Activated T-cell treated with anti-CD3 and anti-CD28 coated beads for 48 hours (primary cell): Measurements from ENCODE around the gene ARHGEF16.

Experiments
- DNase-seq: peaks from one replicate; pipeline ENCODE4 v3.0.0-alpha.2; 2020; ENCODE audit warnings: low read depth

The ARHGEF16 gene

DNA sequence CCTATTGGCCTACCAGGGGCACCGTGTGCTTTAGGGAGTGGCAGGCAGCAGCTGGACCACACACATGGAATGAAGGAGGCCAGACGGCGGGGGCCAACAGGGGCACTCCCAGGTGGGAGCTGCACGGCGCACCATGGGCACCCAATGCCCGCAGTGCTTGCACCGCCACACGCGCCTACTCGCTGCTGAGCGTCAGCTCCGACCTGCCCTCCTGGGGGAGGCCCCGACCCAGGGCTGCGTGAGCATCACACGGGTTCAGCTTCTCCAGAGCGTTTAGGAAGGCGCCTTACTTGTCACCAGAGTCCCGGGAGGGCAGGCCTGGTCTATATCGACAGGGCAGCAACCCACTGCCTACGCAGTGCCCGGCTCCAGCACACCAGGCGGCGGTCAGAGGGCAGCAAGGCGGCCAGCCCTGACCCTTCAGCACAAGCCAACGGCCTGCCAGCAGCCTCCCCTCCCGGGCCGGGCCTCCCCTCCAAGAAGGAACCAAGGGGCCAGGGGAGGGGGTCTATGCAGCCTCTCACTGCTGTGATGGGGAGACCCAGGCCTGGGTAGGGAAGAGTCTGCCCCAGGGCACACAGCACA lies 64.9 kb downstream of the ARHGEF16 start:
- DNase-seq = no peak

DNA sequence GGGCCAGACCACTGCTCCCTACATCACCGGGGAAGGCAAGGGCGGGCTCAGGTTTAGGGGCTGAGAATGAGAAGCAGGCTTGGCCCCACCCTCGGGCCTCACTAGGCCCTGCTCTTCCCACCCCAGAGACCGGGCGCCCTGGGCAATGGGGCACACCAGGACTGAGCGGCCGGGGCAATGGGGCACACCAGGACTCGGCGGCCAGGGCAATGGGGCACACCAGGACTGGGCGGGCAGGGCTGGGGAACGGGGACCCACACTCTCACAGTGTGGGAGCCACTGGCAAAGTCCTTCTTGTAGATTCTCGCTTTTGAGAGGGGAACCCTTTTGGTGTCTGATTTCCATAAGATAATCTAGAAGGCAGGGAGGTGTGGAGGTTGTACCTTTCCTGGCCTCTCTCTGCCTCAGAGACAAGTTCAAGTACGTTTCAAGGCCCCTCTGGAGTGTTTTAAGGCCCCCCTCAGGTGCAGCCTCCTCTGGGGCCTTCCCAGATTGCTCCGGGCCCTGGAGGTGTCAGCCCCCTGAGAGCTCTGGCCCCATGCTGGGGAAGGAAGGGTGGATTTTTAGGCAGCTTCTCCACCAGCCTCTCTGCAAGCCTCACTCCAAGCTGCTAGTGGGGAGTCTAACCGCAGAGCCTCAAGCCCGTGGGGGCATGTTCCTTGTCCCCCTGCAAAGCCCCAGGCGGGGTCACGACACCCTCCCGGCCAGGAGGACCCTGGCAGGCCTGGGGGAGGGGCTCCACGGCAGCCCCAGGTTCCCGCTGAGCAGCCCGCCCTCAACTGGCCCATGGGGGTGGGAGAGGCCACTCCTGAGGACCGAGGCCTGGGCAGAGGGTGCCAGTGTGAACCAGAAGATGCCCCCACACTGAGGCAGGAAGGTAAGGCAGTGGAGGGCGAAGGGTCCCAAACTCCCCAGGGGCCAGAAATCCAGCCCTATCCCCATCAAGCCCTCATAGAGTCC lies 66.2 kb downstream of the ARHGEF16 start:
- DNase-seq = no peak

DNA sequence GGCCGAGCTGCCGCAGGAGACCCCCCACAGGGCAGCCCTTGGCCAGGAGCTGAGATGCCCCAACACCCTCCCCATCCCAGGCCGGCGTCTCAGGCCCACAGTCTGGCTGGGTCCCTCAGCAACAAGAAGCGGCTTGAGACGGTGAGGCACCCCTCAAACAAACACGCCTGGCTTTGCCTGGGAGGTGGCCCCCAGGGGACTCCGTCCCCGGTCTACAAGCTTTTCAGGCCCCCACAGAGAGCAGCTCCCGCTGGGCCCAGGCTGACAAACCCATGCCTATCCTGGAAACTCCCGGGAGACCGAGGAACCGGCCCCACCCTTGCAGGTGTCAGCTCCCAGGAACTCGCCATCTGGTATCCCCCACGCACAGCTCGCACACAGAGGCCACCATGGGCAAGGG lies 67.0 kb downstream of the ARHGEF16 start:
- DNase-seq = no peak

DNA sequence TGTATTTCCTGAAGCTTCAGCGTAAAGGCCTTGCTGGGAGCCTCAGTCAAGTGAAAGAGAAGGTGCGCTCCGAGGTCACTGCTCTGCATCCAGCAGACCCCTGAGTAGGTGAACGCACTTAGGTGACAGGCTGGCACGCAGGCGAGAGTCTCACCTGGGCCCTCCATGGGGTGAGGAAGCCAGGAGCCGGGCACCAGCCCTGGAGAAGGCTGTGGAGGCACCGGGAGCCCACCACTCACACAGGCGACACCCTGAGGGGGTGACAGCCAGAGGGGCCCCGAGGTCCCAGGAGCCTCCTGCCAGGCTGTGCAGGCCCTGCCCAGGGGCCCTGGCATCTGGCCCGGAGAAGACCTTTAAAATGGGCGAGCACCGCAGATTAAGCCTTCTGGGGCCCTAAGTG lies 67.6 kb downstream of the ARHGEF16 start:
- DNase-seq = no peak

DNA sequence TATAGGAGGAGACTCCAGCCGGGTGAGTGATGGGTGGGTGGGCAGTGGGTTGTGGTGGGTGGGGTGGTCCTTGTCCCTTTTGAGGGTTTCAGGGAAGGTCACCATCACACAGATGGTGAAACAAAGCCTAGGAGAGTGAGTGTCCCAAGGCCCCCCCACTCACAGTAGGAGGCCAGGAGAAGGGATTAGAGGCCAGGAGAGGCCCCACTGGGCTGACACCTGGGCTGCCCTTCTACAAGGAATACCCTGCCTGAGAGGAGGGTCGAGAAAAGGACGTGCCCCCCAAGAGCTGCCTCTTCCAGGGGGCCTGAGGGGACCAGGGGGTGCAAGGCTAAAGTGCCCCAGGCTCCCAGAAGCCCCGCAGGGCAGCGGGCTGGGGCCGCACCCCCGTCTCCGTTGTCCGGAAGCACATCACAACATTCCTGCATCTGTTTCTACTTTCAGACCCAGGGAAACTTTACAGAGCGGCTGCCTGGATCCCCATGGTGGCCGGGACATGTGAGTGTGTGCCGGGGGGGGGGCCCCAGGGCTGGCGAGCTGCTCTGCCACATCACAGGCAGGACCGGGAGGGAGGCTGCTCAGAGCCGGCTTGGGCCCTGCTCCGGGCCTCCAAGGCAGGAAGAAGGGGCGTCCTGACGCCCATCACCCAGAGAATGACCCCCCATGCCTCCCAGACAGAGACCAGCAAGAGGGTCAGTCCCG lies 68.2 kb downstream of the ARHGEF16 start:
- no peak for DNase-seq

DNA sequence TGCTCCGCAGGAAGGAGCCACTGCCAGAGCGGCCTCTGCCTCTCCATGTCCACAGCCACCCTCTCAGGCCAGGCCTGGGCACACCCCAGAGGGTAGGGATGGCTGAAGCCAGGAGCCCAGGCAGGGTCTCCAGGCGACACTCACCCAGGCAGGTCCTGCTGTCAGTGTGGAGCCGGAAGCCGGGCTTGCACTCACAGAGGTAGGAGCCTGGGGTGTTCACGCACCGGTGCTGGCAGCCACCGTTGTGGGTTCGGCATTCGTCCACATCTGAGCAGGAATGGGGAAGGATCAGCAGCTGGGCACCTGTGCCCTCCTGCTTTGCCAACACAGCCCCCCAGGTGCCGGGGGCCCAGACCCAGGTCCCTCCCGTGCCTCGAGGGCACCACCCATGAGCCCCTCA lies 69.5 kb downstream of the ARHGEF16 start:
- DNase-seq = no peak

DNA sequence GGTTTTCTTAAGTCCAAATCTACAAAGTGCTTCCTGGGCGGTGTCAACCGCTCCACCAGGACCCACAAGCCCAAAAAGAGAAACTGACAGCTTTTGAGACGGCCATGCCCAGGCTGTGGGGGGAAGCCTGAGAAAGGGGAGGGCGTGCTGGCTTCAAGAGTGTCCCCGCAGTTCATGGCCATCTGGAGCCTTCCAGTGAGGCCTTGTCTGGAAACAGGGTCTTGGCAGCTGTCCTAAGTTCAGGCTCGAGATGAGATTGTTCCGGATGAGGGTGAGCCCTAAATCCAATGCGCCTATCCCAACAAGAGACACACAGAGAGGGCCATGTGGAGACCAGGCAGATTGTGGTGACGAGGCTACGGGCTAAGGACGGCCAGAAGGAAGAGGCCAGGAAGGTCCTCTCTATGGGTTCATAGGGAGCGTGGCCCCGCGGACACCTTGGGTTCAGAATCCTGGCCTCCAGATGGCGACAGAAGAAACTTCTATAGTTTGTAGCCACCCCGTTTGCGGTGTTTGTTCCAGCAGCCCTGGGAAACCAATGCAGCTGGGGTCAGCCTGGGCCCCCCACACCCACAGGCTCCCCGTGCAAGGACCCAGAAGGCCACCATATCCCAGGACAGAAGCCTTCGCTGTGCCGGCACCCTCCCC lies 70.2 kb downstream of the ARHGEF16 start:
- DNase-seq = no peak

DNA sequence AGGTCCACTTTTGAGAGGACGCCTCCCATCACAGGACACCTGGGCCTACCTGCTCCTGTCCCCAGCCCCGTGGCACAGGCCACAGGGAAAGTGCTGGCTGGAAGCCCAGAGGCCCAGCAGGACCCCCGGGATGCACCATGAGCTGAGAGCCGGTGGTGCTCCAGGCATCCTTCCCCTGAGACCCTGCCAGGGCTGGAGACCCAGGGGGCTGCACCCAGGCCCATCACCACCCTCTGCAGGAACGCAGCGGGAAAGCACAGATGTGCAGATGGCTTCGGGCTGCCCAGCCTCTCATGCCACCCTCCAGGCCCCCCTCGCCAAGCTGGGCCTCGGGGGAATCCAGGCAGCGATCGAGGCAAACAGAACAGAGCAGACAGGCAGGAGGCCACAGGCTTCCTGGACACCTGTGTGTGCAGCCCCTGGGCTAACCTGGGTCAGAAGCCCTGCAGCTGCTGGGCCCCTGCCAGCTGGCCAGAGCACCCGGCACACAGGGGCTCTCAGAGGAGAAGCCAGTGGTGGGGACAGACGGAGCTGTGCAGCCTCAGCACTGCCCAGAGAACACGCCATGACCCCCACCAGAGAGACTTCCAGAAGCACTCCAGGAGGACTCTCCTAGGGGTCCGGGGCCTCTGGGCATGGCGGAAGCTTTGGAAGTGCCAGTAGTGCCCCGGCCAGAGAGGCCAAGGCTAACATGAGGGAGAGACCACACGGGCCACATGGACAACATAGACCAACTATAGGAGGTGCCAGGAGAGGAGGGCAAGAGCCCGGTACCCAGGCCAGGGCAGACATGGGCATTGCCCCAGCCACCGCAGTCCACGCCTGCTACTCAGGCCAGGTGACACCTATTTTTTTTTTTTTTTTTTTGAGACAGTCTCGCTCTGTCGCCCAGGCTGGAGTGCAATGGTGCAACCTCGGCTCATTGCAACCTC lies 71.4 kb downstream of the ARHGEF16 start:
- no peak for DNase-seq

DNA sequence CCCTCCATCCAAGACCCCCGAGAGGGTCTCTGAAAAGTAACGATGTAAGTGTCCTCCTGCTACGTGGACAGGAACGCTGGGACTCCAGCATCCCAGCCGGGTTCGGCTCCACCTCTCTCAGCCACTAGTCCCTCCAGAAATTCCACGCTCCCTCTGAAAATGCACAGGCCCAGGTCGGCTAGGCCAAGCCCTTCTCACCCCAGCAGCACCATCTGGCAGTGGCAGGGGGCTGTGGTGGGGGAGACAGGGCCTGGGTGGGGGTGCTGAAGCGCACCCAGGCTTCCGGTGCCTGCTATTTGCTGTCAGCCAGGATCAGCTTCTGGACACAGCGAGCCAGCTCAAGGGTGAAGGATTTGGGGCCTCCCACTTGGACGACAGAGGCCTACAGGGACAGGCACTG lies 73.3 kb downstream of the ARHGEF16 start:
- no peak for DNase-seq

DNA sequence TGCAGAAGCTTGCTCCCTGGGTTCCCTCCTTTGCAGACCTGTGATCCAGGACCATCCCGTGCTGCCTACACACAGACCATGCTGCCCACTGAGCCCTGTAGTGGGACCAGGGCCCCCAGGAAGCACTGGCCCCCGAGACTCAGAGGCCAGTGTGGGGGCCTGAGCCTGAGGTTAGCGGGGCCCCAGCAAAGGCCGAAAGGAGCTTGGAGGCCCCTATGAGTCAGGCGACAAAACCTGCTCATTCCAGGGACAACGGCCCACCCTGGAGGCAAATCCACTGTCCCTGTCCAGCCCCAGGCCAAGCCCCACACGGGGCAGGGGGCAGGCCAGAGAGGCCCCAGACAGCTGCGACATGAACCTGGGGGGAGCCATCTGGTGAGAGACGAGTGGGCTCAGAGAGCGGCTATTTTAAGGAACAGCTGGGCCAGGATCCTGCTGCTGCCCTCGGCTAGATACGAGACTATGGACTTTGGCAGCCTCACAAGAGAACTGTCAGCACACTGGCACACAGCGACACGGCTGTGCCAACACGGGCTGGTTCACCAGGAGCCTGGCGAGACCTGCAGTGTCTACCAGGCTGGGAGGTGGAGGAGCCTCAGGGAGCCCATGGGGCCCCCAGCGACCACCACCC lies 74.7 kb downstream of the ARHGEF16 start:
- no peak for DNase-seq

DNA sequence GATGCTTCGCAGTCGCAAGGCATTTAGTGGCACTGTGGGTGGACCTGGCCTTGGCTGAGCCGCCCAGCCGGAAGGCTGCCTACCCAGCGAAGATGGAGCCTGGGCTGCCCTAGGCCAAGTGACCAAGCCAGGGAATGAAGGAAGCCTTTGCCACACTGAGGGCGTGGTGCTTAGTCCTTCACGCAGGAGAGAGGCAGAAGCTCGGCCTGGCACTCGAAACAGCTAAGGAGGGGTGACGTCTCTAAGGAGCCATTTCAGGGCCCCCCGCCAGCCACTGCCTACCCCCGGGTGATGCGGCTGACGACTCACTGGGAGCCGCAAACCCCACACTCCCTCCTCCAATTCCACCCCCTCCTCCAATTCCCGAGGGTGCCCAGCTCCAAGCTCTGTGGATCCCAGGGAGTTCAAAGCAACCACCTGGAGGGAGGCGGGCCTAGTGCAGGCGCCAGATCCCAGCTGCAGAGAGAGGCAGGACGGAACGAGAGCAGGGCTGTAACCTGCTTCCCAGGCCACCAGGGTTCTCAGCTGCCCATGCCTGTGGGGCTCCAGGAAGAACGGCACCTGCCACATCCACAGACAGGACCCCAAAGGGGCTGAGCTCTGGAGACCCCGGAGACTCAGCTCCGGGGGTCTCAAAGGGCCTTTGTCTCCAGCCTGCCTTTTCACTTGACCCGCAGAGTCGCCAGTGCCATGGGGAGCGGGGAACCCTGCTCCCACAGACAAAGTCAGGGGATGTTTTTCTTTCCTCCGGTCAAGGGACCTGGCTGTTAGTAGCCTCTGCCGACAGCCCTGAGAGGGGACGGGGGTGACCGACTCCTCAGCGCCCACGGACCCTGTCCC lies 75.8 kb downstream of the ARHGEF16 start:
- DNase-seq = no peak
